Measurements from ENCODE around the gene SLC47A1. TPM values are rescaled to one million over a fixed set of nuclear protein-coding genes. Genes with fewer than 3 reads are reported as not detected.
A peak's percentile ranks its signal among the peaks of the same experiment; 100 is the strongest.

Gene SLC47A1
- total and polyA plus RNA-seq, 9 of the 15 experiments (the other 6 are each of a cell fraction or from before 2014, with no cell fraction given), result not detected

DNA sequence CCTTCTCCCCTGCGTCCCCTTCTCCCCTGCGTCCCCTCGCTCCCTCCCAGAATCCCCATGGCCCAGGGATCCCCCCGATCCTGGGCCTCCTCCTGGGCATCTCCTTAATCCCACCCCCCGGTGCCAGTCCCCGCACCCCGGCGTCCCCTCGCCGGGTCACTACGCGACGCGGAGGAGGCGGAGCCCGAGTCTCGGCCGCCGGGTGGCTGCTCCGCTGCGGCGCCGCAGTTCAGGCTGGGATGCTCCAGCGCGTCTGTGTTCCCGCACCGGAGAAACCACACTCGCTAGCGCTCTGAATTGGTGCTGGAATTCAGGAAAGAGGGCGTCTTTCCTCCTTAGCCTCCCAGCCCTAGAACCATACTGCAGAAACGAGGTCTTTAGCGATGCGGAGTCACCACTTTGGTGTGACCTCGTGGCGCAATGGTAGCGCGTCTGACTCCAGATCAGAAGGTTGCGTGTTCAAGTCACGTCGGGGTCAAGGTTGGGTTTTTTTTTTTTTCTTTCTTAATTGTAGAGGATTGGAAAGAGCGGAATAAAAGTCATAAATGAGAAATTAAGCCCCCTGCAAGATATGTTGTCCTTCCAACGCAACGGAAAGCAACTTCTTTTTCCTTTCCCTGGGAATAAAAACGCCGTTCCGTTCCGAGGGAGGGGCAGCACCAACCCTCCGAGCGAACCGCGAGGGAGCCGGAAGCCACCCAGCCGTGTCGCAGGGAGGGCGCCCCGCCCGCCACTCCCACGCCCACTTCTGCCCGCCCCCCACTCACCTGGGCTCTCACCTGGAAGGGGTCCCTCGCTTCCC lies 25.7 kb upstream of the SLC47A1 start (continued):
- TF ChIP-seq TOE1 (IDR thresholded peaks at IDR 0.05; ENCODE audit: borderline replicate concordance) (no peak), TOE1 (CRISPR knock-in tag; IDR thresholded peaks at IDR 0.05; ENCODE audit: borderline replicate concordance, low read depth) (no peak), ZNF280A (IDR thresholded peaks at IDR 0.05; ENCODE audit: low read depth, partially characterized antibody) (no peak), DDX20 (tag; IDR thresholded peaks at IDR 0.05; ENCODE audit: low read depth) (no peak), OTX1 (CRISPR knock-in tag; IDR thresholded peaks at IDR 0.05) (no peak), XRCC5 (IDR thresholded peaks at IDR 0.05; ENCODE audit: low read depth, low read length) (no peak), SAFB2 (IDR thresholded peaks at IDR 0.05; ENCODE audit: borderline replicate concordance, low read depth, low read length, severe bottlenecking) (no peak), ESRRA (IDR thresholded peaks at IDR 0.05; ENCODE audit: borderline replicate concordance, low read depth) (peak; percentile 64; the same call in 1 of the 2 replicates), SRSF1 (IDR thresholded peaks at IDR 0.05; ENCODE audit: low read depth, low read length) (no peak), PHB (CRISPR knock-in tag; IDR thresholded peaks at IDR 0.05) (no peak), ZNF764 (CRISPR knock-in tag; IDR thresholded peaks at IDR 0.05; ENCODE audit: low read depth) (no peak), CBFA2T3 (IDR thresholded peaks at IDR 0.05) (no peak), JUN (IDR thresholded peaks at IDR 0.05; ENCODE audit: borderline replicate concordance, low read depth, low read length) (no peak), JUN (CRISPR knock-in tag; IDR thresholded peaks at IDR 0.05; ENCODE audit: borderline replicate concordance) (no peak), CTBP1 (IDR thresholded peaks at IDR 0.05; ENCODE audit: borderline replicate concordance) (peak; percentile 64; the same call in 1 of the 2 replicates), TBL1XR1 (IDR thresholded peaks at IDR 0.05; ENCODE audit: low read length in 2 of 2) (peak in 1 of 2 experiments; percentile 83; a peak in 2 of 4 replicates), ATF2 (CRISPR knock-in tag; IDR thresholded peaks at IDR 0.05) (no peak), ZFPM2 (CRISPR knock-in tag; IDR thresholded peaks at IDR 0.05) (no peak), GATAD2B (IDR thresholded peaks at IDR 0.05; ENCODE audit: borderline replicate concordance) (no peak), COPS2 (conservative IDR thresholded peaks at IDR 0.05) (no peak), ZNF274 (IDR thresholded peaks at IDR 0.05; ENCODE audit: borderline replicate concordance, low read depth, low read length) (no peak), ZZZ3 (IDR thresholded peaks at IDR 0.05) (no peak)
- TF ChIP-seq, protein P1, sequence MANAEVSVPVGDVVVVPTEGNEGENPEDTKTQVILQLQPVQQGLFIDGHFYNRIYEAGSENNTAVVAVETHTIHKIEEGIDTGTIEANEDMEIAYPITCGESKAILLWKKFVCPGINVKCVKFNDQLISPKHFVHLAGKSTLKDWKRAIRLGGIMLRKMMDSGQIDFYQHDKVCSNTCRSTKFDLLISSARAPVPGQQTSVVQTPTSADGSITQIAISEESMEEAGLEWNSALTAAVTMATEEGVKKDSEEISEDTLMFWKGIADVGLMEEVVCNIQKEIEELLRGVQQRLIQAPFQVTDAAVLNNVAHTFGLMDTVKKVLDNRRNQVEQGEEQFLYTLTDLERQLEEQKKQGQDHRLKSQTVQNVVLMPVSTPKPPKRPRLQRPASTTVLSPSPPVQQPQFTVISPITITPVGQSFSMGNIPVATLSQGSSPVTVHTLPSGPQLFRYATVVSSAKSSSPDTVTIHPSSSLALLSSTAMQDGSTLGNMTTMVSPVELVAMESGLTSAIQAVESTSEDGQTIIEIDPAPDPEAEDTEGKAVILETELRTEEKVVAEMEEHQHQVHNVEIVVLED (CRISPR knock-in tag; IDR thresholded peaks at IDR 0.05), result no peak
- TF ChIP-seq, protein P2, sequence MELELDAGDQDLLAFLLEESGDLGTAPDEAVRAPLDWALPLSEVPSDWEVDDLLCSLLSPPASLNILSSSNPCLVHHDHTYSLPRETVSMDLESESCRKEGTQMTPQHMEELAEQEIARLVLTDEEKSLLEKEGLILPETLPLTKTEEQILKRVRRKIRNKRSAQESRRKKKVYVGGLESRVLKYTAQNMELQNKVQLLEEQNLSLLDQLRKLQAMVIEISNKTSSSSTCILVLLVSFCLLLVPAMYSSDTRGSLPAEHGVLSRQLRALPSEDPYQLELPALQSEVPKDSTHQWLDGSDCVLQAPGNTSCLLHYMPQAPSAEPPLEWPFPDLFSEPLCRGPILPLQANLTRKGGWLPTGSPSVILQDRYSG (tag; conservative IDR thresholded peaks at IDR 0.05; ENCODE audit: low read depth), result no peak

All from K562 (cell line).